Stimulated activated CD8-positive, alpha-beta memory T cell treated with anti-CD3 and anti-CD28 coated beads, Interleukin-15, amount 100 ng/mL, for 1 hour (primary cell): ENCODE results near the gene HCFC1.

ENCODE experiments used
- DNase-seq: peaks from one replicate; pipeline ENCODE4 v3.0.0-alpha.2; 2020; ENCODE audit warnings: low read depth

HCFC1 gene

GRCh38 chrX:153938226-153938786, 33.3 kb downstream of the HCFC1 start:
- DNase-seq: no peak

GRCh38 chrX:153937056-153937455, 34.6 kb downstream of the HCFC1 start:
- DNase-seq: no peak

GRCh38 chrX:153935326-153935851, 36.2 kb downstream of the HCFC1 start:
- DNase-seq: no peak

GRCh38 chrX:153934762-153935325, 36.8 kb downstream of the HCFC1 start, which contains the start of gene NAA10:
Gene NAA10, minus strand, starts transcription at chrX:153935037. Its CDS starts 133 bp downstream, at chrX:153934904.
- DNase-seq: no peak

- no peak for DNase-seq
Measured at GRCh38 chrX:153934148-153934761, 37.4 kb downstream of the HCFC1 start.

- DNase-seq: no peak
Measured at GRCh38 chrX:153933748-153934147, 37.9 kb downstream of the HCFC1 start.

- DNase-seq: no peak
Measured at GRCh38 chrX:153932220-153932915, 39.2 kb downstream of the HCFC1 start.

- DNase-seq: no peak
Measured at GRCh38 chrX:153931748-153932147, 39.9 kb downstream of the HCFC1 start.

GRCh38 chrX:153931151-153931550, 40.5 kb downstream of the HCFC1 start:
- no peak for DNase-seq

- no peak for DNase-seq
Measured at GRCh38 chrX:153930011-153930910, 41.4 kb downstream of the HCFC1 start.

- no peak for DNase-seq
Measured at GRCh38 chrX:153929576-153929975, 42.0 kb downstream of the HCFC1 start.

- no peak for DNase-seq
Measured at GRCh38 chrX:153928846-153929245, 42.8 kb downstream of the HCFC1 start.

GRCh38 chrX:153927922-153928760, 43.5 kb downstream of the HCFC1 start:
- DNase-seq: peak; percentile 70

- DNase-seq: no peak
Measured at GRCh38 chrX:153927672-153927921, 44.0 kb downstream of the HCFC1 start.

- peak; percentile 49 for DNase-seq
Measured at GRCh38 chrX:153926858-153927671, 44.6 kb downstream of the HCFC1 start.

- DNase-seq: no peak
Measured at GRCh38 chrX:153926552-153926857, 45.1 kb downstream of the HCFC1 start.

GRCh38 chrX:153925739-153926551, 45.7 kb downstream of the HCFC1 start, which contains the start of gene ARHGAP4:
Gene ARHGAP4, minus strand, starts transcription at chrX:153926264. Its CDS starts 62 bp downstream, at chrX:153926202.
- no peak for DNase-seq

GRCh38 chrX:153925387-153925738, 46.3 kb downstream of the HCFC1 start:
- no peak for DNase-seq

GRCh38 chrX:153924149-153924861, 47.3 kb downstream of the HCFC1 start:
- no peak for DNase-seq
